BJ (cell line): ENCODE measurements around the gene POPDC2. TPM values are rescaled to one million over a fixed set of nuclear protein-coding genes. Genes with fewer than 3 reads are reported as not detected.

Experiments
- CTCF ChIA-PET: fragments of 350-600 bp; formaldehyde crosslinking; extraction: SDS; loops from one replicate; lab custom pipeline; 2021; ENCODE audit warnings: antibody characterized with exemption, inconsistent platforms; lab: Yijun Ruan, JAX
- POLR2A ChIA-PET: fragments of 300-600 bp; sonication (Branson Sonifier 250); formaldehyde crosslinking; extraction: SDS; loops from one replicate; lab custom pipeline; 2021; ENCODE audit warnings: antibody characterized with exemption; lab: Charles Lee
- DNase-seq: peaks from one replicate; pipeline ENCODE4 v3.0.0-alpha.2; 2011; ENCODE audit warnings: low read depth
- H3K27me3 ChIP-seq: 2 replicates; pipeline ENCODE4 v1.6.0; 2011; ENCODE audit warnings: low read length; ENCODE audit not compliant: control insufficient read depth, insufficient read depth
- H3K36me3 ChIP-seq: 2 replicates; pipeline ENCODE4 v1.5.1; 2011; ENCODE audit warnings: low read length; ENCODE audit not compliant: control insufficient read depth, insufficient read depth
- H3K4me3 ChIP-seq: 2 replicates; pipeline ENCODE4 v1.5.1; 2011; ENCODE audit warnings: low read depth, mild to moderate bottlenecking, control low read depth, low read length
- CTCF ChIP-seq: IDR thresholded peaks from 2 replicates; pipeline ENCODE4 v1.5.1; 2011; ENCODE audit warnings: low read depth, mild to moderate bottlenecking, control low read depth, inconsistent platforms, low read length, moderate library complexity; ENCODE audit not compliant: insufficient read depth
- polyA plus RNA-seq: library from polyadenylated mRNA; depleted of rRNA; stranded (reverse); fragments of >200 nt; gene quantifications from 2 replicates; pipeline ENCODE4 v1.2.3, GENCODE V29; 2011

POPDC2 gene
- polyA plus RNA-seq, 1 experiment = 2.3 TPM

- Histone ChIP-seq H3K27me3 (no peaks in the 10 kb centered on the region), H3K36me3 (no peaks in the 10 kb centered on the region), H3K4me3 (no peak overlapping the region)
- TF ChIP-seq CTCF = no peak
- CTCF ChIA-PET = no interaction called here
- POLR2A ChIA-PET = no interaction called here
- DNase-seq = no peak
Measured at GRCh38 chr3:119652306-119653033, 7.9 kb downstream of the POPDC2 start.

GRCh38 chr3:119649761-119650160 is 10.6 kb downstream of the POPDC2 start:
- no peak overlapping the region for H3K4me3 ChIP-seq
- no peaks in the 10 kb centered on the region for H3K36me3 ChIP-seq
- H3K27me3 ChIP-seq = no peaks in the 10 kb centered on the region
- TF ChIP-seq CTCF = no peak
- no peak for DNase-seq
- ChIA-PET POLR2A (no interaction called here), CTCF (interaction anchor here (0.6 to 1.6 kb wide), 3 partner anchors 15 to 131 kb away, joined by 3 to 4 read pairs (median 3); no protein-coding TSS in a partner anchor)

- ChIA-PET CTCF (interaction anchor here (1.1 to 1.3 kb wide), 2 partner anchors 11 to 16 kb away, joined by 4 to 5 read pairs; no protein-coding TSS in a partner anchor), POLR2A (interaction anchor here (0.6 kb wide), 1 partner anchor 350 kb away, joined by 3 read pairs; no protein-coding TSS in a partner anchor)
- Histone ChIP-seq H3K4me3 (no peak overlapping the region), H3K36me3 (no peaks in the 10 kb centered on the region), H3K27me3 (no peaks in the 10 kb centered on the region)
- no peak for TF ChIP-seq CTCF
- no peak for DNase-seq
Measured at GRCh38 chr3:119647843-119648575, 12.4 kb downstream of the POPDC2 start.

- H3K36me3 ChIP-seq = no peaks in the 10 kb centered on the region
- no peak for DNase-seq
- no peak for TF ChIP-seq CTCF
- CTCF ChIA-PET = interaction anchor here (1.1 kb wide), 1 partner anchor 11 kb away, joined by 5 read pairs; no protein-coding TSS in a partner anchor
- H3K27me3 ChIP-seq = no peaks in the 10 kb centered on the region
- POLR2A ChIA-PET = no interaction called here
- H3K4me3 ChIP-seq = no peak overlapping the region
Measured at GRCh38 chr3:119647171-119647570, 13.2 kb downstream of the POPDC2 start.

GRCh38 chr3:119645813-119646212 is 14.6 kb downstream of the POPDC2 start:
- no peak for DNase-seq
- Histone ChIP-seq H3K36me3 (no peaks in the 10 kb centered on the region), H3K27me3 (no peaks in the 10 kb centered on the region), H3K4me3 (no peak overlapping the region)
- ChIA-PET CTCF (interaction anchor here (1.1 kb wide), 1 partner anchor 13 kb away, joined by 3 read pairs; no protein-coding TSS in a partner anchor), POLR2A (no interaction called here)
- no peak for TF ChIP-seq CTCF
